ENCODE measurements around the gene PGAP1.

- TF ChIP-seq CTCF (IDR thresholded peaks at IDR 0.05) (no peak), TP53 (CRISPR knock-in tag; IDR thresholded peaks at IDR 0.05) (no peak), MLX (CRISPR knock-in tag; IDR thresholded peaks at IDR 0.05) (no peak), ZNF423 (CRISPR knock-in tag; IDR thresholded peaks at IDR 0.05) (no peak), MAX (CRISPR knock-in tag; IDR thresholded peaks at IDR 0.05) (no peak), ZBTB43 (CRISPR knock-in tag; IDR thresholded peaks at IDR 0.05) (no peak), GTF2I (CRISPR knock-in tag; conservative IDR thresholded peaks at IDR 0.05) (no peak), FOXP4 (CRISPR knock-in tag; IDR thresholded peaks at IDR 0.05) (no peak), PRRX2 (CRISPR knock-in tag; IDR thresholded peaks at IDR 0.05) (no peak), ZNF232 (CRISPR knock-in tag; IDR thresholded peaks at IDR 0.05) (no peak), NR2C2 (CRISPR knock-in tag; IDR thresholded peaks at IDR 0.05) (no peak)
Observed at GRCh38 chr2:196853301-196854087, 73.0 kb downstream of the PGAP1 start.

Measured in WTC11 (cell line).